ENCODE measurements around the gene FAM216B. TPM values are rescaled to one million over a fixed set of nuclear protein-coding genes. Genes with fewer than 3 reads are reported as not detected.
"Not testable (repeated sequence)": the region's sequence is repeated elsewhere in the genome, so short reads cannot be mapped to it uniquely, and the experiment has no call there.

Gene FAM216B
- polyA plus RNA-seq, 3 donors: not detected

GRCh38 chr13:42777467-42777866 lies 3.9 kb upstream of the FAM216B start:
- DNase-seq (ENCODE audit: low read depth in 3 of 3, low spot score in 2 of 3): no peak

GRCh38 chr13:42780044-42780443 lies 1.3 kb upstream of the FAM216B start:
- DNase-seq (ENCODE audit: low read depth in 3 of 3, low spot score in 2 of 3): no peak

- DNase-seq (ENCODE audit: low read depth in 3 of 3, low spot score in 2 of 3): peak in 1 of 3 donors; percentile 2
These were observed 5.3 kb downstream of the FAM216B start for GRCh38 chr13:42786715-42787114.

GRCh38 chr13:42788601-42789000 lies 7.2 kb downstream of the FAM216B start:
- DNase-seq (ENCODE audit: low read depth in 3 of 3, low spot score in 2 of 3): no peak

- DNase-seq (ENCODE audit: low read depth in 3 of 3, low spot score in 2 of 3): no peak
These were observed 10.8 kb downstream of the FAM216B start for GRCh38 chr13:42792154-42792553.

- no peak for DNase-seq (ENCODE audit: low read depth in 3 of 3, low spot score in 2 of 3)
These were observed 13.3 kb downstream of the FAM216B start for GRCh38 chr13:42794577-42795275.

GRCh38 chr13:42795666-42796065 lies 14.3 kb downstream of the FAM216B start:
- DNase-seq (ENCODE audit: low read depth in 3 of 3, low spot score in 2 of 3): no peak

- no peak for DNase-seq (ENCODE audit: low read depth in 3 of 3, low spot score in 2 of 3)
These were observed 15.5 kb downstream of the FAM216B start for GRCh38 chr13:42796747-42797356.

GRCh38 chr13:42798118-42798517 lies 16.7 kb downstream of the FAM216B start:
- DNase-seq (ENCODE audit: low read depth in 3 of 3, low spot score in 2 of 3): no peak

- no peak for DNase-seq (ENCODE audit: low read depth in 3 of 3, low spot score in 2 of 3)
These were observed 18.8 kb downstream of the FAM216B start for GRCh38 chr13:42800109-42800643.

- DNase-seq (ENCODE audit: low read depth in 3 of 3, low spot score in 2 of 3): no peak
These were observed 22.3 kb downstream of the FAM216B start for GRCh38 chr13:42803563-42804204.

GRCh38 chr13:42804244-42804874 lies 23.0 kb downstream of the FAM216B start:
- DNase-seq (ENCODE audit: low read depth in 3 of 3, low spot score in 2 of 3): no peak

GRCh38 chr13:42807241-42807640 lies 25.9 kb downstream of the FAM216B start:
- no peak for DNase-seq (ENCODE audit: low read depth in 3 of 3, low spot score in 2 of 3)

- no peak for DNase-seq (ENCODE audit: low read depth in 3 of 3, low spot score in 2 of 3)
These were observed 26.5 kb downstream of the FAM216B start for GRCh38 chr13:42807866-42808265.

- no peak for DNase-seq (ENCODE audit: low read depth in 3 of 3, low spot score in 2 of 3)
These were observed 27.1 kb downstream of the FAM216B start for GRCh38 chr13:42808341-42808940.

- DNase-seq (ENCODE audit: low read depth in 3 of 3, low spot score in 2 of 3): no peak
These were observed 30.9 kb downstream of the FAM216B start for GRCh38 chr13:42812316-42812715.

GRCh38 chr13:42814868-42815267 lies 33.5 kb downstream of the FAM216B start:
- no peak for DNase-seq (ENCODE audit: low read depth in 3 of 3, low spot score in 2 of 3)

GRCh38 chr13:42815681-42816080 lies 34.3 kb downstream of the FAM216B start:
- no peak for DNase-seq (ENCODE audit: low read depth in 3 of 3, low spot score in 2 of 3)

- no peak for DNase-seq (ENCODE audit: low read depth in 3 of 3, low spot score in 2 of 3)
These were observed 35.2 kb downstream of the FAM216B start for GRCh38 chr13:42816538-42816937.

GRCh38 chr13:42819687-42820086 lies 38.3 kb downstream of the FAM216B start:
- DNase-seq (ENCODE audit: low read depth in 3 of 3, low spot score in 2 of 3): not testable (repeated sequence)

- no peak for DNase-seq (ENCODE audit: low read depth in 3 of 3, low spot score in 2 of 3)
These were observed 39.1 kb downstream of the FAM216B start for GRCh38 chr13:42820451-42820850.
